GM12872 (cell line): ENCODE results near the gene FOXL2NB.

Experiments used
- TF ChIP-seq, protein P1 (sequence below): IDR thresholded peaks from 3 replicates; pipeline ENCODE4 v1.5.1; 2011; ENCODE audit warnings: low read depth, mild to moderate bottlenecking, low read length, moderate library complexity; ENCODE audit not compliant: insufficient read depth

Gene FOXL2NB

DNA sequence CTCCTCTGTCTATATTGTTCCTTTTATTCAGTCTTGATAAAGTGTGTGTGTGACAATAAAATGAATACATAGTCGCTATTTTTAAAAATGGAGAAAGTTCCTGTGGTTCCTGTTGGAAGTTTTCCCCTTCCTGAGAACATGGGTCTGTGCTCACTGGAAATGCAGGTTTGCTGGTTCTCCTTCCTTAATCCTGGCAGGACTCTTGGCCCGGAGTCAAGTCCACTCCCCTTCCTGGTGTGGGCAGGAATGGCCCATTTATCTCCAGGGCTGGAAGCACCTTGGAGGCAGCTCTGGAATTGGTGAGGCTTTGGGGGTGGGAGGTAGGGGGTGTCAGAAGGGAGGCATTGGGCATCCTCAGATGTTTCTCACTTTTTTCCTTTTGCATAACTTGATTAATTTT lies 30.2 kb upstream of the FOXL2NB start:
- TF ChIP-seq, protein P1, sequence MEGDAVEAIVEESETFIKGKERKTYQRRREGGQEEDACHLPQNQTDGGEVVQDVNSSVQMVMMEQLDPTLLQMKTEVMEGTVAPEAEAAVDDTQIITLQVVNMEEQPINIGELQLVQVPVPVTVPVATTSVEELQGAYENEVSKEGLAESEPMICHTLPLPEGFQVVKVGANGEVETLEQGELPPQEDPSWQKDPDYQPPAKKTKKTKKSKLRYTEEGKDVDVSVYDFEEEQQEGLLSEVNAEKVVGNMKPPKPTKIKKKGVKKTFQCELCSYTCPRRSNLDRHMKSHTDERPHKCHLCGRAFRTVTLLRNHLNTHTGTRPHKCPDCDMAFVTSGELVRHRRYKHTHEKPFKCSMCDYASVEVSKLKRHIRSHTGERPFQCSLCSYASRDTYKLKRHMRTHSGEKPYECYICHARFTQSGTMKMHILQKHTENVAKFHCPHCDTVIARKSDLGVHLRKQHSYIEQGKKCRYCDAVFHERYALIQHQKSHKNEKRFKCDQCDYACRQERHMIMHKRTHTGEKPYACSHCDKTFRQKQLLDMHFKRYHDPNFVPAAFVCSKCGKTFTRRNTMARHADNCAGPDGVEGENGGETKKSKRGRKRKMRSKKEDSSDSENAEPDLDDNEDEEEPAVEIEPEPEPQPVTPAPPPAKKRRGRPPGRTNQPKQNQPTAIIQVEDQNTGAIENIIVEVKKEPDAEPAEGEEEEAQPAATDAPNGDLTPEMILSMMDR = no peak

DNA sequence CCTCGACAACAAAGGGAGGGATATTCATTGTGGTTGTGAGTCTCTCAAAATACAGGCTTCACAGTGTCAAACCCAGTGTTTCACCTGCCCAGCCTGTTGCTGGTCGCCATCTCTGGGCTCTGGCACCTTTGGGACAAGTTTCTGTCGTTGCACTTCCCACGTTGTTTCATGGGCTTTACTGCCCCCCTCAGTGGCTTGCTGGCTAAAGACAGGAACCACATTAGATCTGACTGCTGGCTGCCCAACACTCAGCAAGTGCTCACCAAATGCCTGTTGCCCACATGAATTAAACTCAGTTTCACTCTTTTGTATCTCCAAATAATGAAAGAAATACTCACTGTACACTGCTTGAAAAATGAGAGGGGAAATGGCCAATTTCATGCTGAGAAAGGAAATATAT lies 27.7 kb upstream of the FOXL2NB start:
- TF ChIP-seq, protein P1 = no peak

DNA sequence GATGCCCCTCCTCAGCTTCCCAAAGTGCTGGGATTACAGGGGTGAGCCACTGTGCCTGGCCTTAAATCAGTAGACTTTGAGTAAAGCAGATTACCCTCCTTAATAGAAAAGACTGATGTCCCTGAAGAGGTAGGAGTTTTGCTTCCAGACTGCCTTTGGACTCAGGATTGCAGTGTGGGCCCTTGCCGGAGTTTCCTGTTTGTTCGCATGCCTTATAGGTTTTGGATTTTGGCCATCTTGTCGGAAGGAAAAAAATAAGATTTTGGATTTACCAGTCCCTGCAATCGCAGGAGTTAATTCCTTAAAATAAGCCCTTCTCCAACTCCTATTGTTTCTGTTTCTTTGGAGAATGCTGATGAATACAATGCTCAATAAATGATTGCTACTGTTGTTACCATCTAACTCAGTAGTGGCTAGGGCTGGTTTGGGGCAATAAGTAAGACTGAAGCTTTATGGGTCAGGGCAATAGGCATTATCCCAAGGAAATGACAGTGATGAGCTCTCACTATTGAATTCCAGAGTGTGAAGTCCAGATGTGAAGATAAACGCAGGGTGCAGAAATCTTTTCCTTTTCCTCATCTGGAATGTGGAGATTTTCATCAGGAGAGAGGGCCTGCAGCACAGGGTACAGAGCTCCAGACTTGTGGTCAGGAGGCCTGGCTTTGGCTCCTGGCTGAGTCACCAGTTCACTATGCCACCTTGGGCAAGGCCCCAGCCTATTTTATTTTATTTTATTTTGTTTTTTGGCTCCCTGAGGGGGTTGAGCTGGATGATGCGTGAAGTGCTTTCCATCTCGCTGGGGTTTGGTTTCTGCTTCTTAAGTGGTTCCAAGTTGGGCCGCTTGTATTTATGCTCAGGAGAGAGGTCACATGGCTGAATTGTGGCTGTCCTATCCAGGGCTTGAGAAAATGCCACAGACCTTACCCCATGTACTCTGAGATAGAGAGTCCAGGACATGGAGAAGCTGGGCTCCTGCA lies 25.4 kb upstream of the FOXL2NB start:
- TF ChIP-seq, protein P1 = no peak

DNA sequence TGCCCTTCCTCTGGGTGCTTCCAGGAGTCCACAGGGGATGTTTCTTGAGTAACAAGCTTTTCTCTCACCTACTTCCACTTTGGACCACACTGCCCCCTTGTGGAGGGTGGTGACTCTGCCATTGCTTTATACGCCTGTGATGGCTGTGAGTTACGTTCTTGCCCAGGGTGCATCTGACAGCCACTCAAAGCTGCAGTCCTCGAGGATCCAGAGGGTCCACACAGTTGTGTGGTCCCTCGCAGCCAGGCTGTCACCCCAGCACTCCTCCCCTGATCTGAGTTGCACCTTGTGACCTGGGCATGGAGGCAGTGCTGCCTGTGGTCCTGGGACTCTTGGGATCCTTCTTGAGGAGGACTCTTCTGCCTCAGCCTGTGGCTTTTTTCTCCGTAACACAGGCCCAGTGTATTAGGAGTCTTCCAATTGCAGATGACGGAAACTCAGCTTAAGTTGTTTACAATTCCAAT lies 23.5 kb upstream of the FOXL2NB start:
- TF ChIP-seq, protein P1 = peak; percentile 95

DNA sequence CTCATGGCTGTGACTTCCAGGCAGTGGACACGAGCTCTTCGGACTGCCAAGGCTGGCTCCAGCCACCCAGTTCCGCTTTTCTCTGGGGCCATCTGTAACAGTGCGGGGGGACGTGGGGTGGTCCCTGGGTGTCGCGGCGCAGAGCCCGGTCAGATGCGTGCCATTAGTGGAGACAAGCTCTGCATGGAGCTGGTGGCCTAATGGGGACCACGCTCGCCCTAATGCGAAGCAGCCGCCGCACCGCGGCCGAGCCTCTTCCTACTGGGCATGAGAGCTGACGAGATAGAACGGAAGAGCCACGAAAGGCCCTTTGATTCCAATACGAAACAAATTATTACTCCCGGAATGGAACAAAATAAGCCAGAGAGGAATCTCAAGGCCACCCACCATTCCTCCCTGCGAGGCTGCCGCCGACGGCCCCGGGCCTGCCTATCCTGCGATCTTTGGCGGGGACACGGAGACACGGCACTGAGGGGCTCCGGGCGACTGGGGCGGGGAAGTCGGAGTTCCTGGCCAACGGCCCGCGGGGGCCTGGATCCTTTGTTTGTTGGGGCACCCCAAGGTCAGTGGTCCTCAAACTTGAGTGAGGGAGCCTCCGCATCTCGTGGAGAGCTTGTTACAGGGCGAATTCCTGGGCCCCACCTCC lies 18.2 kb upstream of the FOXL2NB start:
- TF ChIP-seq, protein P1 = no peak

DNA sequence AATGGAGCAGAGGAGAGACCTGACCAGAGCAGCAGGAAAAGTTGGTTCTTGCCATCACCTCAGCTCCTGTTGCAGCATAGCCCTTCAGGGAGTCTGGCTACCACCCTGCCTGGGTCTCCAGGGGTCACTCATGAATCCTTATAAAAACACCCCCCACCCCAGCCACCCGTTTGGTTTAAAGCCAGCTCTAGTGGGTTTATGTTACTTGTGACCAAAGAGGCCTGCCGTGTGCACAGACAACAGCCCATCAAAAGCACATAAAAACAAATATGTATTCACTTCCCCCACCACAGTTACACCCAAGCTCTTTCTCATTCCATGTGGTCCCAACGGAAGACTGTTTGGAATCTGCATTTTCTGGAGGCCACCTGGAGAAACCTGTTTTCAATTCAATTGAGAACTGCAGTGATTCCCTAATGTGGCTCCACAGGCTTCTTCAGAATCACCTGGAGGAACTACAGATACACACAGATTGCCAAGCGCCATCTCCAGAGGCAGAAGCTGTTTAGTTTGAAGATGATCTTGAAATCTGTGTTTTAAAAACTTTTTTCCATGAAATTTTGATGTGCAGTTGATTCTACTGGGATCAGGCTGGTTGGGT lies 13.8 kb upstream of the FOXL2NB start:
- TF ChIP-seq, protein P1 = no peak

DNA sequence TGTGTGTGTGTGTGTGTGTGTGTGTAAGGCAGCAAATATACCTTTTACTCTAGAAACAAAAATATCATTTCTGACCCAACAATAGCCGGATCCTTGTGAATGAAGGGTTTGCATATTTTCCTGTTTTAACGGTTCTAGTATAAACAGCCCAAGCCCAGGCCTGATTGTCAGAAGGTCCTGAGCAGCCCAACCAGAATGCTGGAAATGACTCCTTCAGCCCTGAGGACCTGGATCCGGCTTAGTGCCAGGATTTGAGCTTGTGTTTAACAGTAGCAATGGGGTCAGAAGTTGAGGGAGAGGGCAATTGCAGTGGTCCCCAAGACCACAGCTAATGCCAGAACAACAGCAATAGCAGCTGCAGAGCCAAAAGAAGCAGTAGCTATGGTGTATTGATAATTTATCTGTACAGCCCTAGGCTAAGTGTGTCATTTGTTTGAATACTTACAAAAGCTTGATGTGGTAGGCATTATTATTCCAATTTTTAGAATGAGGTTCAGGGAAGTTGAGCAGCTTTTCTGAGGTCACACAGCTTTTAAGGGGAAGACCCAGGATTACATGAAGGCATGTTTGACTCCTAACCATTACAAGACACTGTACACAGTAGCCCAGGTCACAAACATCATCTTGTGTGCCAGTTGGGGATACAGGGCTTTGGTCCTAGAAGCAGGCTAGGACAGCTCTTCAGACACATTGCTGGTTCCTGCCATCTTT lies 12.9 kb upstream of the FOXL2NB start:
- TF ChIP-seq, protein P1 = no peak
